Left forelimb (tissue), 1 donor: ENCODE data around the gene DUSP8.

ENCODE experiments used
- DNase-seq: peaks from one replicate; pipeline ENCODE4 v3.0.0-alpha.2; 2018; ENCODE audit warnings: low spot score

DUSP8 gene

DNA sequence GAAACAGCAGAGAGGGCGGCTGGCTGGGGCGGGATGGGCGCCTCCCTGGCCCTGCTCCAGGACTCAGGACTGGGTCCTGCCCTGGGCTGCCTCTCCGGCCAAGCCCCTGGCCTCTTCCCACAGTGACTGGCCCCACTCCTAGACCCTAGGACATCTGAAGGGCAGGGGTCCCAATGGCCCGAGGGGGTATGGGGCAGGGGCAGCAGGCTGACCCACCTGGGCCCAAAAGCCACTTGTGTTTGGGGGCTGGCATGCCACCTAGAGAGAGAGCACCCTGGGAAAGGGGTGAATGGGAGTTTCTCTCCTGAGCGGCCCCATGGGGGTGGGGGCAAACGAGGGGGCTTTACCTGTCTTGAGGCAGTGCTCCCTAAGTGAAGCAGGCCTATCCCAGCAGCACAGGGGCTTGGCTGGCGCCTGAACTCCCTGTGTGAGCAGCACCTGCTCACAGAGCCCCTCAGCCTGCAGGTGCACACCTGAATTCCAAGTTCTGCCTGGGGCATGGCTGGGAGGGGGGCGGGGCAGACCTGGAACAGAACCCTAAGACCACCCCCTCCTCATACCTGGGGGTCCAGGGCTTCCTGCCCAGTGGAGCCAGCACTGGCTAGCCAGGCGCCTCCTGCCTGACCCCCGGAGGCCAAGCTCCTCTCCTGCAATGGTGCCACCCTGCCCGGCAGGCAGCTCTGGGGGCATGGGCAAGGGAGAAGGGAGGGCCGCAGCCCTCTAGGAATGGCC, 16.9 kb downstream of the DUSP8 start:
- no peak for DNase-seq

GRCh38 chr11:1553808-1554594, 18.1 kb downstream of the DUSP8 start:
- no peak for DNase-seq

GRCh38 chr11:1549338-1550330, 22.4 kb downstream of the DUSP8 start:
- no peak for DNase-seq

DNA sequence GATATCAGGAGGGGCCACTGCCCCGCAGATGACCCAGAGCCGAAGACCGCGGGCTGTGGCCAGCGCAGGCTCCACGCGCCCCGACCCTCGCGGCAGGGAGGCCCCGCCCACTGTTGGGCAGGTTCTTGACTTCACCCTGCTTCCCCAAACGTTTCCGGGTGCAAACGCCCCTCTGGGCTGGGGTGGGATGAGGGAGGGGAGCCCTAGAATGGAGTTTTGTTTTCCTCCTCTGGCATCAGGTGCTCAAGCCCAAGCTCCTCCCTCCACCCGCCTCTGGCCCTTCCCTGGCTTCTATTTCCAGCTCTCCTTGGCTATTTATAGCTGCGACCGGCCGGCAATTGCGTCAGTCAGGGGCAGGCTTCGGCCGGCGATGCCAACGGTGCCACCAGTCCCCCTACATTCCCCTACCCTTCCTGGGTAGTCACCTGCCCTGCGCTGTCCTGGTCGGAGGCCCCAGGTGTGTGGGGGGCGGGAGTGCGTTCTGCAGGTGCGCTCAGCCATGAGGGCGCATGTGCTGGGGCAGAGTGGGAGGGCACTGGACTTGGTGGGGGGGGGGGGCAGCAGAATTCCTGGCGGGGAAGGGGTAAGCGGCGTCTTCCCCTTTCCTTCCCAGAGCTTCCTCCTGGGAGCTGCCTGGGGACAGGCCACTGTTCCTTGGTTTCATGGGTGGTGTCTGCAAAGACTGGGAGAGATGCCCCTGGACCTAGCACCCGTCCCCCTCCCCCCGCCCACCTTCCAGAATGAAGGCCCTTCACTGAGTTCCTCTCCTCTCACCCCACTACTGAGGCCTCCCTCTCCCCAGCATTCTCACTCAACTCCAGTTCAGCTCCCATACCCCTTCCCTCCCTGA, 23.6 kb downstream of the DUSP8 start:
- no peak for DNase-seq

DNA sequence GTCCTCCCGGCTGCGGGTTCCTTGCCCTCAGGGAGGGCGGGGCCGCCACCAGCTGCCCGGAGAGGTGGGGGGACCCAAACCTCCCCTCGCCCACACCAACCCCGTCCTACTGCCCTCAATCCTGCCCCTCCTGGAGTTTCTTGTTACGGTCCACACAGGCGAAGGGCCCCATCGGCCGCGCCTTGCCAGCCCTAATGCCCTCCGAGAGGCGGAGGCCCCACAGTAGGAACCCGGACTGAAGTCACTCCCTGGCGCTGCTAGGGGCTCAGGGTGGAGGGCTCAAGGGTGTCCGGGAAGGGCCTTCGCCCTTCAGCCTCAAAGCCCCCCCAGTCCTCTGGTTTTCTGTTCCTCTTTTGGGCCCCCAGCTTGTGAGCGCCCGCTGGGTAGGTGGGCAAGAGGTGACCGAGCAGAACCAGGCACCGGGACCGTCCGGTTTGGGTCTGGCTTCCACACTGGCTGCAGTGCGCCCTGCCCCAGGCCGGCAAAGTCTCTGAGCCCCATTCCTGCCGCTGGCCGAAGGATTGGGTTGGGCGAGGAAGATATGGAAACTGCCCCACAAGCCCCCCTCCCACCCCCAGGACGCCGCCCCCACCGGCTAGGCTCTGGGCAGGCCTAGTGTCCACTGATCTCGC, 24.5 kb downstream of the DUSP8 start:
- no peak for DNase-seq

- no peak for DNase-seq
Measured at GRCh38 chr11:1546536-1547466, 25.3 kb downstream of the DUSP8 start.

- DNase-seq: no peak
Measured at GRCh38 chr11:1546077-1546535, 26.0 kb downstream of the DUSP8 start.

GRCh38 chr11:1545432-1545831, 26.6 kb downstream of the DUSP8 start:
- DNase-seq: no peak

DNA sequence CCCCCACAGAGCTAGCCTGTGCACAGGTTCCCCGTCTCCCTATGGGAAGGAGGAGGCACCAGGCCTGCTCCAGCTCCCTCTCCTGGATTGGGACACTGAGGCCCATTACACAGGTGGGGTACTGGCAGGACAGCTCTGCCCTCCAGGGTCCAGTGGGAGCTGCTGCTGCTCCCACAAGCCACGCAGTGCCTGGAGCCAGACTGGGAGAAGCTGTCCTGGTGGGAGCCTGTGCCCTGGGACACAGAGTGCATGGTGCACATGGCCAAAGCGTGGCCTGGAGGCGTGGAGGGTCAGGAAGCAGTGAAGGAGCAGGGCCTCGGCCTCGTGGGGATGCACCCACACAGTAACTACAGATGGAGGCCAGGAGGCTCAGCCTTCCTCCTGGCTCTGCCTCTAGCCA, 27.5 kb downstream of the DUSP8 start:
- DNase-seq: no peak

DNA sequence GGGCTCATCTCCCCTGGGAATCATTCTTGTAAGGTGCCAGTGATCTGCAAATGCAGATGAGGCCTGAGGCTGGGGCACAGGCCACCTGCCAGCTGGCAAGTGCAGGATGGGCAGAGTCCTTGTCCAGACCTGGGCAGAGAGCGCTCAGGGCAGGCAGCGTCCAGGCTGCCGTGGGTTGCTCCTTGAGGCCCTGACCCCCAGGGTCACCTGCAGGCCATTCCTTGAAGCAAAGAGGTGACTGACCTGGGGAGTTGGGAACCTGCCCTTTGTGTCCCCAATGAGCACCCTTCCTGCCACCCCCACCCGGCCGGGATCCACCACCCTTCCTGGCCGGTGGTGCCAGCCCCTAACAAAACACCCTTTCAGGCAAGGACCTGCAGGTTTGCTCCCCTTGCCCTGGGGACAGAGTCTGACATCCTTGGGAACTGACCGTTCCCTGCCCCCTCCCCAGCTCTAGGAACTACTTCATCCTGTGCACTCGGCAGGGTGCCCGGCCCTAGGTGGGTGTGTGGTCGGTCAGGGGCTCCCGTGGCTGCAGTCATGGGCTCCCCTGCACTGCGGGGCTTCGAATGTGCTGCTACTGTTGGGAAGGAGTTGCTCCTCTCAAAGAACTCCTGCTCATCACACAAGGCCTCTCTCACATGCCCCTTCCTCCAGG, 28.3 kb downstream of the DUSP8 start:
- DNase-seq: no peak

DNA sequence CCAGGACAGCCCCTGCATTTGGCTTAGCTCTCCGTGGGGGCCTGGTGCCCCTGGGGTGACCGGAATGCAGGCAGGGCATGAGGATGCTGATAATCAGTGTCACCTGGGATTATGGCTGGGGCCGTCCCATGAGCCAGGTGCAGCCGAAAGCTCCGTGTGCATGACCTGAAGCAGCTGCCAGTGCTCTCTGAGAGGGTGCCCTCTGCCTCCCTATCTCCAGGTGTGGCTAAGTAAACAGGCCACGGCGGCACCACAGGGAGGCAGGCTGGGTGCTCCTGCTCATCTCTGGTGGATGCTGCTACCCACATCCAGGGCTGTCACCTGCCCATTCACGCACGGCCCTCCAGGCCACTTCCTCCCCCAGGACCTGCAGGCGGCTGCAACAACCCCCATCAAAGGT, 29.8 kb downstream of the DUSP8 start:
- no peak for DNase-seq

DNA sequence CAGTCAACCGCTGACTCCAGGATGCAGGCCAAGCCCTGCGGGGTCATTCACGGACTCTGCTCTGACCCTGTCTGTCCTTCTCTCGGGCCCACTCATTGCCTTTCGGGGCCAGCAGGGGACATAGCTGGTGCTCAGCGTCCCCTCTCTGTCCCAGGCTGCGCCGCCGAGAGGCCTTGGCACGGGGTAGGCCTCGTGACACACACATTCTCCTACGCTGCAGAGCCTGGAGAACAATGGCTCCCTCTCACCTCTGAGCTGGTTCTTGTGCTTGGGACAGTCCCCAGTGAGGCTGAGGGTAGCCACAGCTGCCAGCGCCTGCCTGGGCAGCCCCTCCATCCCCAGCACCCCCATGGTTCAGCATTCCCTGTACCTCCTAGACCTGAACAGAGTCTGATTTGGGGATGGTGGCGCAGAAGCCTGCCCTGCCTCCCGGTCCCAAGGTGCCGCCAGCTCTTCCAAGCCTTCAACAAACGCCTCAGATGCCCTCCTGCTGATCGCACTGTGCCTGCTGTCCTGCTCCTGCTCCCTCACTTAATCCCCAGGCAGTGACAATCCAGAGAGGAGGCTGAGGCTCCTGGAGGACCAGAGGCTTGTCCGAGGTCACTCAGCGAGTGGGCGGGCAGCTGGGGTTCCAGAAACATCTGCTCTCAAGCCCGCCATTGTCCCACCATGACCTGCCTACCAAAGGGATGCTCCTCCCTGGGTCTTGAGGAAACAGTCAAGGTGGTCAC, 30.4 kb downstream of the DUSP8 start:
- no peak for DNase-seq

GRCh38 chr11:1540074-1540473, 32.0 kb downstream of the DUSP8 start:
- no peak for DNase-seq

- DNase-seq: no peak
Measured at GRCh38 chr11:1538153-1538552, 33.9 kb downstream of the DUSP8 start.

- no peak for DNase-seq
Measured at GRCh38 chr11:1536065-1536843, 35.8 kb downstream of the DUSP8 start.

- DNase-seq: no peak
Measured at GRCh38 chr11:1534682-1535081, 37.4 kb downstream of the DUSP8 start.

DNA sequence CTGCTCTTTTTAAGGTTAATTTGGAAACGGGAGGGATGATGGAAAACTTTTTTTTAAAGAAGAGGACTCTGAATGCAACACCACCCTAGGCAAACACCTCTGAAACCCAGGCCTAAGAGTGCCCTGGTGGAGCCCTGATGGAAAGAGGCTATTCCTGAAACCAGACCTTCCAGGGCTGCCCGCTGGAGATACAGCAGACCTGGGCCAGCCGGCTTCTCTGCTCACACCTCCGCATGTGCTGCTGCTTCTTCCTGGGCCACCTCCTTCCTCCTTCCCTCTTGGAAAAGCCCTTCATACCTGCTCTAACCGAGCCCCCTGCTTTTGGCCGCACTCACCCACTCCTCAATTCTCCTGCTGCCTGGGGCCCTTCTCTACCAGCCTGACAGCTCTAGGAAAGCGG, 37.9 kb downstream of the DUSP8 start:
- no peak for DNase-seq

GRCh38 chr11:1533342-1533725, 38.7 kb downstream of the DUSP8 start:
- no peak for DNase-seq
